IPS-18a (cell line): ENCODE data around the gene ANAPC10.

Experiments used
- H3K27ac ChIP-seq: one replicate; pipeline ENCODE4 v1.5.1; 2013; ENCODE audit warnings: low read length
- H3K27me3 ChIP-seq: one replicate; pipeline ENCODE4 v1.6.1; 2013; ENCODE audit warnings: mild to moderate bottlenecking, low read length; ENCODE audit not compliant: control insufficient read depth, insufficient read depth
- H3K36me3 ChIP-seq: one replicate; pipeline ENCODE4 v1.6.1; 2013; ENCODE audit warnings: low read depth, low read length; ENCODE audit not compliant: control insufficient read depth
- H3K4me1 ChIP-seq: one replicate; pipeline ENCODE4 v1.6.1; 2013; ENCODE audit warnings: low read depth, low read length; ENCODE audit not compliant: control insufficient read depth
- H3K4me3 ChIP-seq: one replicate; pipeline ENCODE4 v1.5.1; 2013; ENCODE audit warnings: low read length
- H3K9ac ChIP-seq: one replicate; pipeline ENCODE4 v1.6.1; 2013; ENCODE audit warnings: mild to moderate bottlenecking, low read length, moderate library complexity
- H3K9me3 ChIP-seq: one replicate; pipeline ENCODE4 v1.6.1; 2013; ENCODE audit warnings: low read depth, low read length; ENCODE audit not compliant: control insufficient read depth

ANAPC10 gene

DNA sequence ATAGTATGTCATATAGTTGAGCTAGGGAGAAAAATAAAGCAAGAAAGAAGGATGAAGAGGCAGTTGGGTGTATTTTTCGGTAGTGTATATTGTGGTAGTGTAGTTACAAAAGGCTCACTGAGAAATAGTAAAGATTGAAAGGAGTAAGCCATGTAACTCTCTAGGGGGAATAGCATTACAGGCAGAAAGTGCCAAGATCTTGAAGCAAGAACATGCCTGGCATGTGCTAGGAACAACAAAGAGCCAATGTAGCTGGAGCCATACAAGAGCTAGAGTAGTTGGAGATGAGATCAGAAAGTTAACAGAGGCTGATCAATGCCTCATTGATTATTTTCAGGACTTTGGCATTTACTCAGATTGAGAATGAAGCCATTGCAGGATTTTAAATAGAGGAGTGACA lies 3.1 kb upstream of the ANAPC10 start:
- H3K36me3 ChIP-seq: peaks cover 19% of the 10 kb centered on the region
- peaks cover 7% of the 10 kb centered on the region for H3K4me1 ChIP-seq
- no peaks in the 10 kb centered on the region for H3K27me3 ChIP-seq
- H3K9me3 ChIP-seq: no peaks in the 10 kb centered on the region
- no peak overlapping the region for H3K4me3 ChIP-seq
- no peak overlapping the region for H3K9ac ChIP-seq
- H3K27ac ChIP-seq: no peak overlapping the region

DNA sequence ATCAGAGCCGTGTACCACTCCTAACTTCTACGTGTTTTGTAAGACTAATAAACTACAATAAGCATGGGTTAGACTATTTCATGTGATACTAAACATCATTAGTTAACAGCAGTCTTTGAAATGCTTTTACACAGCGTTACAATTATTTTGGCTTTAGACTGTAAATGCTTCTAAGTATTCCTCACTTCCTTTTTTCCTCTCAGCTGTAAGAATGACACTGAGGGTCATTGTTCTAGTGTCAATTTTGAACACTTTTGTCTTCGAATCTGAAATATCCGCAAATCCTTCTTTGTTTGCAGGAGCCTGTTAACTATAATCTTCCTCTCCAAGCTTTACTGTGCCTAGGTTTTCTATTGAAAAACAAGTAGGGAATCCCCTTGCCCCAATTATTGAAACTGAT lies 1.7 kb upstream of the ANAPC10 start:
- Histone ChIP-seq H3K4me1 (peaks cover 7% of the 10 kb centered on the region), H3K27me3 (no peaks in the 10 kb centered on the region), H3K9ac (peak overlapping the region; percentile 93), H3K9me3 (no peaks in the 10 kb centered on the region), H3K27ac (no peak overlapping the region), H3K36me3 (peaks cover 13% of the 10 kb centered on the region), H3K4me3 (peak overlapping the region; percentile 96)

DNA sequence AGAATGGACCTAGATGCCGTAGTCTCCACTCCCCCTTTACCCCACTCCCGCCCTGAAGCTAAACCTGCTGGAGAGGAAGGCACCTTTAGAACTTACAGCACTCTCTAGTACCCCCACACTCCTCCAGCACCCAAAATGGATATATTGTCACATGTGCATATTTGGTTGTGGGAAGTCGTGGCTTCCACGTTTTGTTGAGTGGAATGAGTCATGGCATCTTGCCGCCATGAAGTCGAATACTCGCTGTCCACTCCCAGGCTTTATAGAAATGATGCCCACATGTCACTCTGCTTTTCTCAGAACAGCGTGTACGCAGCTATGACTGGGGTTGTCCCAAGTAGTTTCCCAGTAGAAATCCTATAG lies 660 bp upstream of the ANAPC10 start:
- Histone ChIP-seq H3K27me3 (no peaks in the 10 kb centered on the region), H3K36me3 (peaks cover 18% of the 10 kb centered on the region), H3K9ac (peak overlapping the region; percentile 93), H3K27ac (peak overlapping the region; percentile 92), H3K4me3 (peak overlapping the region; percentile 96), H3K4me1 (peaks cover 7% of the 10 kb centered on the region), H3K9me3 (no peaks in the 10 kb centered on the region)

DNA sequence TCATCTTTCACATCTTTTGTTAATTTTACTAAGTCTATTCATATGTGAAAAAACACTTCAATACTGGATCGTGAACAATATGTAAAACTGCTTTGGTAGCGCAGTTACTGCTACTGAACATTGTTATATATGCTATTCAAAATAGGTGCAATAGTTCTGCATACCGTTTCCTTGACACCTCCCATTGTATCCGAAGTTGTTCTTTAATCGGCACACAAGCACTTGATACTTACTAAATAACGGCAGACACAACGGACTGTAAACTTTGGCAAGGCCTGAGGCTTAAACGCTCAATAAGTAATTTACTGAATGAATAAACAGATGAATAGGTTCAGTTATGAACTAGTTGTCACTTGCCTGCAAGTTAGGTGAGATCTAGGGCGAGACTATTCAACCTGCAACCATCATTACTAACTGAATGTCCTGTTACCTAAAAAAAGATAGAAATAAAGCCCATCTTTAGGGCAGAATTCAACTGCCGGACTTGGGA lies 620 bp downstream of the ANAPC10 start:
- H3K36me3 ChIP-seq: peaks cover 19% of the 10 kb centered on the region
- H3K27me3 ChIP-seq: no peaks in the 10 kb centered on the region
- no peaks in the 10 kb centered on the region for H3K9me3 ChIP-seq
- H3K9ac ChIP-seq: peak overlapping the region; percentile 93
- H3K4me3 ChIP-seq: peak overlapping the region; percentile 96
- peak overlapping the region; percentile 92 for H3K27ac ChIP-seq
- H3K4me1 ChIP-seq: peaks cover 7% of the 10 kb centered on the region

DNA sequence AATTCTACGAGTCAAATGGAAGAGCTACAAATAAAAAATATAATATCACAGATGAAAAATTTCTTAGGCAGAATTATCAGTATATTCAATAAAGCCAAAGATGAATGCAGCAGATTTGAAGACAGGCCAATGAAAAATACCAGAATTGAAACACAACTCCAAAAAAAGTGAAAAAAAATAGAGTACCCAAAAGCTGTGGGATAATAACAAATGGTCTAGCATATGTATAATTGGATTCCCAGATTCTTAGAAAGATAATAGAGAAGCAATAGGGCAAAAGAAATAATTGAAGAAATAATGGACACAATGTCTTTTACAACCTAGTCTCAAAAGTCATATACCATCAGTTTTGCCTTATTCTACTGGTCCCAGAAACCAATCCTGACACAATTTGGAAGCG lies 4.4 kb downstream of the ANAPC10 start:
- peaks cover 29% of the 10 kb centered on the region for H3K36me3 ChIP-seq
- no peaks in the 10 kb centered on the region for H3K4me1 ChIP-seq
- no peak overlapping the region for H3K9ac ChIP-seq
- H3K4me3 ChIP-seq: no peak overlapping the region
- no peaks in the 10 kb centered on the region for H3K27me3 ChIP-seq
- no peak overlapping the region for H3K27ac ChIP-seq
- no peaks in the 10 kb centered on the region for H3K9me3 ChIP-seq

DNA sequence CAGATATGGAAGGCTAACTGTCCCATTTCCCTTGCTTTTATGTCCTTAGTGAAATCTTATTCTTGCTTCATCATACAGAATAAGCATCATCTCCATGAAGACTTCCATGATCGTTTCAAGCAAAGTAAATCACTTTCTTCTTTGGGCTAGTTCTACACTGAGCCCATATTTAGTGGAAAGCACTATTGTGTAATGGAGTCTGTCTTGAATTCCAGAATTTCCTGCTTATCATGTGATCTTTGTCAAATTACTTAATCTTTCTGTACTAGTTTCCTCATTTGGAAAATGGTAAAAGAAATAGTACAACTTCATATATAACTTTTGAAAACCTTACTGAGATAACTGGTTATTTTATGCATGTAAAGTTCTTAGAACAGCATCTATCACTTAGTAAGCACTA lies 7.6 kb downstream of the ANAPC10 start:
- H3K4me1 ChIP-seq: no peaks in the 10 kb centered on the region
- no peaks in the 10 kb centered on the region for H3K27me3 ChIP-seq
- no peak overlapping the region for H3K27ac ChIP-seq
- no peaks in the 10 kb centered on the region for H3K9me3 ChIP-seq
- H3K4me3 ChIP-seq: no peak overlapping the region
- H3K9ac ChIP-seq: no peak overlapping the region
- H3K36me3 ChIP-seq: peaks cover 28% of the 10 kb centered on the region

DNA sequence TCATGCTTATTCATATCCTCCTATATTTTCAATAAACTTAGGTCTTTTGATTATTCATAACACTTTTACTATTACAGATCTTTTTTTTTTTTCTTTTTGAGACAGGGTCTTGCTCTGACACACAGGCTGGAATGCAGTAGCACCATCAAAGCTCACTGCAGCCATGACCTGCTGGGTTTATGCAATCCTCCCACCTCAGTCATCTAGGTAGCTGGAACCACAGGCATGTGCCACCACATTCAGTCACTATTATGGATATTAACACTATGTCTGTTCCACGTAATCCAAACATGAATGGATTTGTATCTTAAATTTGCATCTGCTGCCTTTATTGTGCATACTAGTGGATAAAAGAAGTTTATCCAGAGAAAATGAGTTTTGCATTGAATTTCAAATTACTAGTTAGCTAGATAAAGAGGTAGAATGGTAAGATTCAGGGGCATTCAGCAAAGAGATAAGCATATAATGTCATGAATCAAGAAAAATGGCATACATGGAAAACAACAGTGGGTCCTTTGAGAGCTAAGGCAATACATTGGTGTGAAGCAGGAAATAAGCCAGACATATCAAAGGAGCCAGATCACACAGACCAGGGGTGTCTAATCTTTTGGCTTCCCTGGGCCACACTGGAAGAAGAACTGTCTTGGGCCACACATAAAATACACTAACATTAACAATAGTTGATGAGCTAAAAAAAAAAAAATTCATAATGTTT lies 13.9 kb downstream of the ANAPC10 start:
- Histone ChIP-seq H3K36me3 (peaks cover 8% of the 10 kb centered on the region), H3K9me3 (no peaks in the 10 kb centered on the region), H3K4me1 (no peaks in the 10 kb centered on the region), H3K27me3 (no peaks in the 10 kb centered on the region), H3K27ac (no peak overlapping the region), H3K4me3 (no peak overlapping the region), H3K9ac (no peak overlapping the region)

DNA sequence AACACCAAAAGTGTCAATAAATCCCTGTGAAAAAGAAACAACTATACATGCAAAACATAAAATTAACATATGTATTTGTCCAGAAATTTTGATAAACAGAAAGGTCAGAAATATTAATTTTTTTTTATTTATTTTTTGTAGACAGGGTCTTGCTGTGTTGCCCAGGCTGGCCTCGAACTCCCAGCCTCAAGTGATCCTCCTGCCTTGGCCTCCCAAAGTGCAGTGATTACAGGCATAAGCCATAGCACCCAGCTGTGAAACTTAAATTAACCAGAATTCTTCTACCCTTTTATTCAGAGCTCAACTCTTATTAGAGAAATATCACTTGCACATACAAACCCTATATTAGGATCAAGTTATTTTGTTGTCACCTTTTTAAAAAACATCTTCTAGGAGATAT lies 16.2 kb downstream of the ANAPC10 start:
- Histone ChIP-seq H3K4me1 (no peaks in the 10 kb centered on the region), H3K4me3 (no peak overlapping the region), H3K36me3 (peaks cover 8% of the 10 kb centered on the region), H3K27ac (no peak overlapping the region), H3K9ac (no peak overlapping the region), H3K9me3 (no peaks in the 10 kb centered on the region), H3K27me3 (no peaks in the 10 kb centered on the region)

DNA sequence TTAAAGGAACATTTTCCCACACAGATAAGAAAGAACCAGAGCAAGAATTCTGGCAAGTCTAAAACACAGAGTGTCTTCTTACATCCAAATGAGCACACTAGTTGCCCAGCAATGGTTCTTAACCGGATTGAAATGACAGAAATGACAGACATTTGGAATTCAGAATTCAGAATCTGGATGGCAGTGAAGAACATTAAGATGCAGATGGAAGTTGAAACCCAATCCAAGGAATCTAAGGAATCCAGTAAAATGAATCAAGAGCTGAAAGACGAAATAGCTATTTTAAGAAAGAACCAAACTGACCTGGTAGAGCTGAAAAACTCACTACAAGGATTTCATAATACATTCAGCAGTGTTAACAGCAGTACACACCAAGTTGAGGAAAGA lies 21.5 kb downstream of the ANAPC10 start:
- no peak overlapping the region for H3K27ac ChIP-seq
- H3K27me3 ChIP-seq: no peaks in the 10 kb centered on the region
- H3K4me1 ChIP-seq: no peaks in the 10 kb centered on the region
- H3K4me3 ChIP-seq: no peak overlapping the region
- H3K36me3 ChIP-seq: peaks cover 11% of the 10 kb centered on the region
- no peak overlapping the region for H3K9ac ChIP-seq
- H3K9me3 ChIP-seq: no peaks in the 10 kb centered on the region

DNA sequence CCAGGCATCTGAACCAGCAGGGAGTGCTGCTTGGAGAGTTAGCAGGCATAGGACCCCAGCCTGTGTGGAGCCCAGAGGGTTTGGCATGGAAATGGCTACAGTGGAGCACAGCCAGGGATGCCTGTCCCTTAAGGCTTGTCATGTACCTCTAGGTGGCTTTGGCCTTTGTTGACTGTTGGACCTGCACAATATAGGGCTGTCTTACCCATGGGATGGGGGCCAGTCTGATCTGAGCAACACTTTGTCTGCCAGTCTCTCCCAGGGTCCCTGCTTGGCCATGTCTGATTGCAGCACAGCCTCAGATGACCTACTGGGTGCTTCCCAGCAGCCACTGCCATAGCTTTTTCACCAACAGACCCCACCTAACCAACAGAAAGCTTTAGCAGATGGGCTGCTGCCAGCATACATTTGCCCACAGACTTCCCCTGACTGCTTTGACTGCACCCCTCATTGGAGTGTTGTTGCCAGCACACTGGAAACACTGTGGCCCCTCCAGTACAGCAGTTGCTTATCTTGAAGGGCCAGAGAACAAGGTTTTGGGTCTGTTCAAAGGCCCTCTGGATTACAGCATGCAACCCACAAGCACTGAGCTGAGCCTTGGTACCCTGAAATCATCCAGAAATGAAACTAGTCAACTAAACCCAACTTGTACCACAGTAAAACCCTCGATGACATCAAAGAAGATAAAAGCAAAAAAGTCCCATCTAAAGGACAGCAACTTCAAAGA lies 22.1 kb downstream of the ANAPC10 start:
- Histone ChIP-seq H3K4me3 (no peak overlapping the region), H3K4me1 (no peaks in the 10 kb centered on the region), H3K9me3 (no peaks in the 10 kb centered on the region), H3K9ac (no peak overlapping the region), H3K36me3 (peaks cover 11% of the 10 kb centered on the region), H3K27ac (no peak overlapping the region), H3K27me3 (no peaks in the 10 kb centered on the region)

DNA sequence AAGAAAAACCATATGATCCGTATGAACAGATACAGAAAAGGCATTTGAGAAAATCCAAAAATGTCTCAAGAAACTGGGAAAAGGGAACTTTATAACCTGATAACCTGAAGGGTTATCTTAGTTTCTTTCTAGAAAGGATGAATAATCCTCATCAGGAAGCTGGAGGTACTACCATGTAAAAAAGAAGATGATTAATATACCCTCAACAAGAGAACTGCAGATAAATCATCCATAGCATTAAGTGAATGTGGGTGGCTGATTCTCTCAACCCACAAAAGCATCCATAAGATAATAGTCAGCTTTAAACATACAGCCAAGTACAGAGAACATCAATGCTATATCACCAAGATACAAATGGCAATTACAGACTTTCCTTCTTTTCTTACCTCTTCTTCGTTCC lies 26.4 kb downstream of the ANAPC10 start:
- H3K4me1 ChIP-seq: peaks cover 3% of the 10 kb centered on the region
- H3K9me3 ChIP-seq: no peaks in the 10 kb centered on the region
- H3K36me3 ChIP-seq: peaks cover 3% of the 10 kb centered on the region
- no peaks in the 10 kb centered on the region for H3K27me3 ChIP-seq
- no peak overlapping the region for H3K4me3 ChIP-seq
- no peak overlapping the region for H3K9ac ChIP-seq
- H3K27ac ChIP-seq: no peak overlapping the region

DNA sequence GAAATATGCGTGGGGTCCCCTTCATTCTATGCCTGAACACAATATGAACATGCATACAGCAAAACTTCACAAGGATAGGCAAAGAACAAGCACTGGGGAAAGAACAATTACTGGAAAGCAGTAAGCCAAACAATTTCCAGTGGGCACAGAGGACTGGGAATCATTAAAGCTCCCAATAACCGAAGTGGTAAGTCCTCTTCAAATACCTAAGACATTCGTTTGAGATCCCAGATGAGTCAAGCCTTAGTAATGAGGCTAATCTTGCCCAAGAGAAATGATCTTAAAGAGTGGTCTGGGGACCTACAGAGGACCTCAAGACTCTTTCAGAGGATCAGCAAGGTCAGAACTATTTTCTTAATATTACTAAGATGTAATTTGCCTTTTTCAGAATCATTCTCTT lies 28.6 kb downstream of the ANAPC10 start:
- no peak overlapping the region for H3K27ac ChIP-seq
- no peaks in the 10 kb centered on the region for H3K9me3 ChIP-seq
- H3K9ac ChIP-seq: no peak overlapping the region
- peaks cover 3% of the 10 kb centered on the region for H3K36me3 ChIP-seq
- H3K4me3 ChIP-seq: no peak overlapping the region
- no peaks in the 10 kb centered on the region for H3K27me3 ChIP-seq
- H3K4me1 ChIP-seq: peaks cover 24% of the 10 kb centered on the region
